Measurements from ENCODE around the gene KCNMB4.

The KCNMB4 gene

GRCh38 chr12:70469221-70469820 is 103.2 kb downstream of the KCNMB4 start:
- H3K27ac ChIP-seq = no peak overlapping the region
- TF ChIP-seq ZFX (IDR thresholded peaks at IDR 0.05) (no peak), CTCF (conservative IDR thresholded peaks at IDR 0.05) (no peak)

- no peak overlapping the region for H3K27ac ChIP-seq
- TF ChIP-seq ZFX (IDR thresholded peaks at IDR 0.05) (no peak), CTCF (conservative IDR thresholded peaks at IDR 0.05) (no peak)
Measured at GRCh38 chr12:70482764-70483163, 116.7 kb downstream of the KCNMB4 start.
